Esophagus muscularis mucosa (tissue), 4 donors: ENCODE measurements around the gene CD34. TPM values are rescaled to one million over a fixed set of nuclear protein-coding genes. Genes with fewer than 3 reads are reported as not detected.

ENCODE experiments used
- DNase-seq: peaks from one replicate; pipeline ENCODE4 v3.0.0-alpha.2; 2017; ENCODE audit errors: extremely low spot score
- H3K27ac ChIP-seq, 4 donors: fragments of 200-600 bp; sonication (generic); replicated peaks in 1 of 4; 1 replicate in 3 of 4; 2 replicates in 1 of 4; pipeline ENCODE4 v1.5.1; 2016 to 2019; ENCODE audit warnings: mild to moderate bottlenecking in 1 of 4
- H3K27me3 ChIP-seq, 4 donors: fragments of 200-600 bp; sonication (generic); one replicate each; pipeline versions ENCODE4 v1.5.1 to v1.6.0; 2016 to 2019
- H3K36me3 ChIP-seq, 4 donors: fragments of 200-600 bp; sonication (generic); one replicate each; pipeline ENCODE4 v1.5.1; 2016 to 2019
- H3K4me1 ChIP-seq, 4 donors: fragments of 200-600 bp; sonication (generic); one replicate each; pipeline ENCODE4 v1.5.1; 2016 to 2019
- H3K4me3 ChIP-seq, 4 donors: fragments of 200-600 bp; sonication (generic); 1 replicate in 2 of 4; 2 replicates in 2 of 4; pipeline ENCODE4 v1.5.1; 2016 to 2019; ENCODE audit warnings: mild to moderate bottlenecking in 4 of 4, moderate library complexity in 1 of 4
- H3K9me3 ChIP-seq, 4 donors: fragments of 200-600 bp; sonication (generic); 1 replicate in 3 of 4; 2 replicates in 1 of 4; pipeline ENCODE4 v1.5.1; 2016 to 2019
- CTCF ChIP-seq, 3 experiments: fragments of 200-600 bp in 2 of 3; fragments of 450-650 bp in 1 of 3; sonication (generic) in 2 of 3; IDR thresholded peaks; one replicate each; pipeline ENCODE4 v1.5.1; 2017 to 2019; ENCODE audit warnings: antibody characterized with exemption in 3 of 3, mild to moderate bottlenecking in 2 of 3, moderate library complexity in 1 of 3
- EP300 ChIP-seq: sonication (generic); formaldehyde crosslinking; IDR thresholded peaks from one replicate; pipeline ENCODE4 v1.6.1; 2017; ENCODE audit warnings: antibody characterized with exemption
- POLR2A ChIP-seq: fragments of 450-650 bp; IDR thresholded peaks from one replicate; pipeline ENCODE4 v1.6.1; 2017; ENCODE audit warnings: antibody characterized with exemption, moderate library complexity, mild to moderate bottlenecking, low read depth
- POLR2AphosphoS5 ChIP-seq, 2 donors: sonication (generic); formaldehyde crosslinking; IDR thresholded peaks; one replicate each; pipeline ENCODE4 v1.6.1; 2017; ENCODE audit warnings: antibody characterized with exemption in 2 of 2
- WGBS: methylation state at CpG from one replicate; pipeline ENCODE4 v1.1.5; 2018; 5-methylcytosine and 5-hydroxymethylcytosine counted together
- intact Hi-C: fragments of 100-400 bp; cut with DNase I; formaldehyde crosslinking; loops from one replicate; pipeline ENCODE4 v1.15.1; 2023
- total RNA-seq, 4 donors: library from RNA; depleted of rRNA; stranded (reverse); fragments of >200 nt; gene quantifications; one replicate each; pipeline versions ENCODE4 v1.1.0 to v1.2.1, GENCODE V29; 2016

The CD34 gene
- total RNA-seq, 4 donors from 2014 or later = 70.2 to 136 (median 93.3) TPM

GRCh38 chr1:207838156-207839082, 72.5 kb downstream of the CD34 start:
- DNase-seq = no peak
- TF ChIP-seq POLR2A = no peak
- peak; percentile 29 to 42 for TF ChIP-seq POLR2AphosphoS5 (IDR thresholded peaks at IDR 0.05)
- no peak for TF ChIP-seq CTCF (IDR thresholded peaks at IDR 0.05)
- TF ChIP-seq EP300 = no peak
- H3K27me3 ChIP-seq = no peaks in the 10 kb centered on the region
- WGBS = 49% methylated on average over 15 of the region's 15 CpGs
- intact Hi-C loops = no loop called here
- peaks cover 73 to 96% (median 91%) of the 10 kb centered on the region in 4 donors for H3K4me1 ChIP-seq
- no peaks in the 10 kb centered on the region for H3K9me3 ChIP-seq
- peaks cover 0 to 9% (median 3%) of the 10 kb centered on the region in 4 donors for H3K36me3 ChIP-seq
- no peak overlapping the region for H3K4me3 ChIP-seq
- H3K27ac ChIP-seq = peak overlapping the region; percentile 60 to 99 (median 86)

- Histone ChIP-seq H3K36me3 (peaks cover 0 to 4% (median under 1%) of the 10 kb centered on the region in 4 donors), H3K4me1 (peaks cover 80 to 97% (median 93%) of the 10 kb centered on the region in 4 donors), H3K27me3 (no peaks in the 10 kb centered on the region), H3K4me3 (no peak overlapping the region), H3K9me3 (no peaks in the 10 kb centered on the region), H3K27ac (peak overlapping the region; percentile 60 to 99 (median 86))
- intact Hi-C loops = no loop called here
- TF ChIP-seq POLR2AphosphoS5 (IDR thresholded peaks at IDR 0.05) (no peak), CTCF (IDR thresholded peaks at IDR 0.05) (no peak), EP300 (no peak), POLR2A (no peak)
- 87% methylated on average over 4 of the region's 4 CpGs for WGBS
- DNase-seq = no peak
These were observed 73.3 kb downstream of the CD34 start for GRCh38 chr1:207837673-207838072.

- Histone ChIP-seq H3K4me3 (no peak overlapping the region), H3K27me3 (no peaks in the 10 kb centered on the region), H3K9me3 (no peaks in the 10 kb centered on the region), H3K4me1 (peaks cover 86 to 97% (median 93%) of the 10 kb centered on the region in 4 donors), H3K36me3 (peaks cover 0 to 4% (median 0%) of the 10 kb centered on the region in 4 donors), H3K27ac (peak overlapping the region; percentile 60 to 99 (median 86))
- intact Hi-C loops = no loop called here
- no peak for TF ChIP-seq CTCF (IDR thresholded peaks at IDR 0.05)
- TF ChIP-seq POLR2A = no peak
- TF ChIP-seq EP300 = no peak
- no peak for TF ChIP-seq POLR2AphosphoS5 (IDR thresholded peaks at IDR 0.05)
- WGBS = 54% methylated on average over 14 of the region's 15 CpGs
- no peak for DNase-seq
These were observed 74.2 kb downstream of the CD34 start for GRCh38 chr1:207836591-207837347.

GRCh38 chr1:207835958-207836357, 75.0 kb downstream of the CD34 start:
- 74% methylated on average over 6 of the region's 6 CpGs for WGBS
- peaks cover 88 to 97% (median 96%) of the 10 kb centered on the region in 4 donors for H3K4me1 ChIP-seq

More at GRCh38 chr1:207835958-207836357, 75.0 kb downstream of the CD34 start:
- intact Hi-C loops = no loop called here
- H3K4me3 ChIP-seq = no peak overlapping the region
- no peaks in the 10 kb centered on the region for H3K27me3 ChIP-seq
- no peak for DNase-seq
- peak overlapping the region; percentile 60 to 99 (median 86) for H3K27ac ChIP-seq
- TF ChIP-seq EP300 = no peak
- peak in 1 of 2 donors; percentile 7 for TF ChIP-seq POLR2AphosphoS5 (IDR thresholded peaks at IDR 0.05)
- TF ChIP-seq POLR2A = no peak
- TF ChIP-seq CTCF (IDR thresholded peaks at IDR 0.05) = no peak
- H3K36me3 ChIP-seq = peaks cover 0 to 4% (median 0%) of the 10 kb centered on the region in 4 donors
- H3K9me3 ChIP-seq = no peaks in the 10 kb centered on the region
